ENCODE data around the gene TTC24. TPM values are rescaled to one million over a fixed set of nuclear protein-coding genes. Genes with fewer than 3 reads are reported as not detected.

The TTC24 gene
- total and polyA plus RNA-seq, 8 donors: not detected

GRCh38 chr1:156556354-156556753 is 23.2 kb upstream of the TTC24 start:
- Histone ChIP-seq H3K27ac (no peak overlapping the region), H3K36me3 (no peaks in the 10 kb centered on the region), H3K9me3 (no peaks in the 10 kb centered on the region), H3K4me1 (no peaks in the 10 kb centered on the region), H3K27me3 (no peaks in the 10 kb centered on the region), H3K4me3 (no peak overlapping the region)
- FAIRE-seq (no peak), DNase-seq (peak in 1 of 6 donors; percentile 42), ATAC-seq (no peak)
- no peak for TF ChIP-seq CTCF (IDR thresholded peaks at IDR 0.05)
- 77 to 78% methylated on average over 9 of the region's 9 CpGs for WGBS, 2 donors
- intact Hi-C loops (cut with DNase I): no loop called here

- intact Hi-C loops (cut with DNase I): no loop called here
- ATAC-seq: no peak
- WGBS, 2 donors: 78 to 92% methylated on average over 7 of the region's 8 CpGs
- Histone ChIP-seq H3K4me3 (no peak overlapping the region), H3K27ac (no peak overlapping the region), H3K9me3 (no peaks in the 10 kb centered on the region), H3K36me3 (no peaks in the 10 kb centered on the region), H3K4me1 (no peaks in the 10 kb centered on the region), H3K27me3 (no peaks in the 10 kb centered on the region)
- DNase-seq: peak in 1 of 6 donors; percentile 11
- no peak for TF ChIP-seq CTCF (IDR thresholded peaks at IDR 0.05)
- no peak for FAIRE-seq
Observed at GRCh38 chr1:156559086-156559796, 20.3 kb upstream of the TTC24 start.

- Histone ChIP-seq H3K9me3 (no peaks in the 10 kb centered on the region), H3K27ac (no peak overlapping the region), H3K4me3 (no peak overlapping the region), H3K4me1 (no peaks in the 10 kb centered on the region), H3K36me3 (no peaks in the 10 kb centered on the region), H3K27me3 (no peaks in the 10 kb centered on the region)
- DNase-seq: peak in 1 of 6 donors; percentile 15
- ATAC-seq: no peak
- intact Hi-C loops (cut with DNase I): no loop called here
- FAIRE-seq: no peak
- WGBS, 2 donors: 72 to 77% methylated on average over 5 of the region's 5 CpGs
- TF ChIP-seq CTCF (IDR thresholded peaks at IDR 0.05): no peak
Observed at GRCh38 chr1:156559797-156560385, 19.6 kb upstream of the TTC24 start.

GRCh38 chr1:156560585-156561163 is 18.8 kb upstream of the TTC24 start:
- 75 to 76% methylated on average over 5 of the region's 5 CpGs for WGBS, 2 donors
- Histone ChIP-seq H3K27me3 (no peaks in the 10 kb centered on the region), H3K9me3 (no peaks in the 10 kb centered on the region), H3K27ac (no peak overlapping the region), H3K4me3 (no peak overlapping the region), H3K4me1 (no peaks in the 10 kb centered on the region), H3K36me3 (no peaks in the 10 kb centered on the region)
- ATAC-seq (peak in 1 of 4 donors; percentile 20), DNase-seq (peak in 1 of 6 donors; percentile 33), FAIRE-seq (no peak)
- no peak for TF ChIP-seq CTCF (IDR thresholded peaks at IDR 0.05)
- intact Hi-C loops (cut with DNase I): no loop called here

- ATAC-seq: no peak
- no peak for DNase-seq
- no peak overlapping the region for H3K4me3 ChIP-seq
Observed at GRCh38 chr1:156565519-156565918, 14.0 kb upstream of the TTC24 start.

More at GRCh38 chr1:156565519-156565918, 14.0 kb upstream of the TTC24 start:
- H3K9me3 ChIP-seq: no peaks in the 10 kb centered on the region
- H3K27me3 ChIP-seq: no peaks in the 10 kb centered on the region
- TF ChIP-seq CTCF (IDR thresholded peaks at IDR 0.05): no peak
- no peak overlapping the region for H3K27ac ChIP-seq
- H3K4me1 ChIP-seq: no peaks in the 10 kb centered on the region
- FAIRE-seq: no peak
- WGBS, 2 donors: 77 to 80% methylated on average over 2 of the region's 2 CpGs
- H3K36me3 ChIP-seq: no peaks in the 10 kb centered on the region
- intact Hi-C loops (cut with DNase I): no loop called here

All from pancreas (tissue), 10 donors.